ENCODE measurements around the gene TOR1AIP2. TPM values are rescaled to one million over a fixed set of nuclear protein-coding genes. Genes with fewer than 3 reads are reported as not detected.
"Not testable (repeated sequence)": the region's sequence is repeated elsewhere in the genome, so short reads cannot be mapped to it uniquely, and the experiment has no call there.

Gene TOR1AIP2
- total RNA-seq, 1 donor, result 179 TPM

DNA sequence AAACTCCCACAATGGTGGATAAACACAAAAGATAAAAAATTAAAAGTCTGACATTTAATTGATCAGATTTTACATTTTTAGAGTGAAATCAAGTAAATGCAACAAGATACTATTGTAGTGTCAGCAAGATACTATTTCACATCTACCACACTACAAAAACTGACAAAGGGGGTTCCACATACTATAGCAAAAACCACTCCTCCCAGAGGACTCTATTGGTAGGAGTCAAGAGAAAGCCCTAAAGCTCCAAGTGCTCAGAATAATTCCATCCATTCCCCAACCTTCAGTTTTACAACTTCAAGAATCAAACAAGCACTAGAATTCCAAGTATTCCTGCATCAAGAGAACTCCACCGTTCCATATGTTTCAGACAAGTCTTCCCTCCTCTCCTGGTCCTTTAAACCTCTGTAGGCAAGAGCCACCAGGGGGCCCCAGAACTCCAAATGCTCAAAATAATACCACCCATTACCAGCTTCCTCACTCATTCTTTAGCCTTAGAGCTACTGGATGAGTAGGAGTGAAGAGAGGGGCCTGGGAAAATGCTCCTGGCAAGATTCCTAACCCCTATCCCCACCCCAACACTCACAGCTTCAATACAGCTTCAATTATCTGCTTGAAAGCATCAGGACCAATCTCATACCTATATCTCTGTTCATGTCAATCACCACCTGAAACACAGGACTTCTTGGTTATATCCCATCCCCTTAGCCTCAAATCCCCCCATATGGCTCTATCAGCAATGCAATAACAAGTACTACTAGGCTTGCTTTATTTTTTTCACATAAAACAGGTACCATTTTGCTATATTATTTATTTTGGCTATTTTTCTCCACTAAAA lies 9.9 kb downstream of the TOR1AIP2 start:
- no peak overlapping the region for H3K4me3 ChIP-seq (ENCODE audit: low read depth, low read length)
- peak; percentile 67 for DNase-seq (ENCODE audit: low read depth)
- peak; percentile 85 for TF ChIP-seq CTCF (IDR thresholded peaks at IDR 0.05; ENCODE audit: insufficient read depth, low read depth, low read length)

DNA sequence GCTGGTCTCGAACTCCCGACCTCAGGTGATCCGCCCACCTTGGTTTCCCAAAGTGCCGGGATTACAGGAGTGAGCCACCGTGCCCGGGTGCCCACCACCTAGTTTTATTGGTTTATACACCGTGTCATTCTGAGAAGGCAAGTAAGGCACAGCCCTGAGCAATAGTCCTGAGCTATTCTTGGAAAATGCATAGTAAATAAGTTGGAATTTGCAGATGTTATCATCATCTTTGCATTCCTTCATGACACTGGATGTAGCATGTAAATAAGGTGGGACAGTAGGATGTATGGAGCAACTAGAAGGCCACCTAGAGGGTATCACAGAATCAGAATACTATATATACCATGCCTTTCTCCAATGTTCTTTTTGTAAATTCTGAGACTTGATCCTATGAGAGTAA lies 11.0 kb downstream of the TOR1AIP2 start:
- TF ChIP-seq CTCF (IDR thresholded peaks at IDR 0.05; ENCODE audit: insufficient read depth, low read depth, low read length), result no peak
- H3K4me3 ChIP-seq (ENCODE audit: low read depth, low read length), result no peak overlapping the region
- DNase-seq (ENCODE audit: low read depth), result no peak

GRCh38 chr1:179865377-179865776 lies 12.2 kb downstream of the TOR1AIP2 start:
- TF ChIP-seq CTCF (IDR thresholded peaks at IDR 0.05; ENCODE audit: insufficient read depth, low read depth, low read length), result no peak
- no peak overlapping the region for H3K4me3 ChIP-seq (ENCODE audit: low read depth, low read length)
- no peak for DNase-seq (ENCODE audit: low read depth)

DNA sequence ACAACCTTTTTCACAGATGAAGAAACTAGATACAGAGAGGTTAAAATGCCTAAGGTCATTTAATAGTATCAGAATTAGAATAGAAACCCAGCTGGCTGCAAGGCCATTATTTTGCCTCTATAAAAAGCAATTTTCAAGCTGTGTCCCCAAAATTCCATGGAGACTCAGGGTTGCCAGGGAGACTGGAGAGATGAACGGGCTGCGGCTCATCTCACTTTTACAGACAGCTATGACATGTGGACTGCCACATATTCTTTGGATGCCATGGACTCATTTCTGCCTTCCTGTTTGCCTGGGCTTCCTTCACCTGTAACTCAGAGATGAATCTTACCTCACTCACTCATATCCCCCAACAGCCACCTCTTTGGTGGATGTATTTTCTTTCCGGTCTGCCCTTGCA lies 17.0 kb downstream of the TOR1AIP2 start:
- TF ChIP-seq CTCF (IDR thresholded peaks at IDR 0.05; ENCODE audit: insufficient read depth, low read depth, low read length), result no peak
- no peak overlapping the region for H3K4me3 ChIP-seq (ENCODE audit: low read depth, low read length)
- no peak for DNase-seq (ENCODE audit: low read depth)

DNA sequence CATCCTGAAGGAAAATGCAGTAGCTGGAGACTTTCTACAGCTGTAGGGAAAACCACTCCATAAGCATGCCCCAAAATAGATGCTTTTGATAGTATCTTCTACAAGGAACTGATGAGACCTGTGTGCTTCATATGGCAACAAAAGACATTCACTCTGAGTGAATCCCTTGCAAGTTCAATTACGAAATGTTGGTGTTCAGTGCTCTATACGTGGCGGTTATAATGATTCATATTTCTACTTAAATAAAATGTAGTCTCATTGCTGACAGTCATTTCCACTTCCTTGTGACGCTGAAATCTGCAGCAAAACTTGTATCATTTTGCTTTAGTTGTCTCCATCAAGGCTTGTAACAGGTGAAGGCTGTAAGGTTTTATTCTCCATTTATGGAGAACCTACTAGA lies 20.6 kb downstream of the TOR1AIP2 start:
- H3K4me3 ChIP-seq (ENCODE audit: low read depth, low read length), result no peak overlapping the region
- DNase-seq (ENCODE audit: low read depth), result no peak
- TF ChIP-seq CTCF (IDR thresholded peaks at IDR 0.05; ENCODE audit: insufficient read depth, low read depth, low read length), result no peak

DNA sequence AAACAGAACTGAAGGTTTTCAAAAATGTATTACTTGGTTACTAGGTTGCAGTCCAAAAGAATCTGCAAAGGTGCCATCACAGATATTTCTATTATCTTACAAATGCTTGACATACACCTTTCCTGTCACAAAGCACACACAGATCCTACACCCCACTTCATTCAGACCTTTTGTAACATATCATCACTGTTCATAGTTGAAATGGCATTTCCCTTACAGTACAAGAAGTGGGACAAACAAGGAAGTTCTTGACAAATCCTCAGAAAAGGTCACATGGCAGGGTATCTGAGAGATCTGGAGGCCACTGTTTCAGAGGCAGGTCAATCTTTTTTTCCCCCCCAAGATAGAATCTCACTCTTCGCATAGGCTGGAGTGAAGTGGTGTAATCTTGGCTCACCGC lies 21.3 kb downstream of the TOR1AIP2 start:
- DNase-seq (ENCODE audit: low read depth), result no peak
- H3K4me3 ChIP-seq (ENCODE audit: low read depth, low read length), result no peak overlapping the region
- TF ChIP-seq CTCF (IDR thresholded peaks at IDR 0.05; ENCODE audit: insufficient read depth, low read depth, low read length), result no peak

- DNase-seq (ENCODE audit: low read depth); H3K4me3 ChIP-seq (ENCODE audit: low read depth, low read length): not testable (repeated sequence)
These were observed 21.8 kb downstream of the TOR1AIP2 start for GRCh38 chr1:179855831-179856230.

Measured in fibroblast of villous mesenchyme (primary cell).